HUES64 (cell line): ENCODE results near the gene AGMO.

Source experiments
- H3K27ac ChIP-seq: 2 replicates; pipeline ENCODE4 v1.7.0; 2013; ENCODE audit warnings: low read depth, low read length, inconsistent platforms
- H3K27me3 ChIP-seq: 2 replicates; pipeline ENCODE4 v1.6.1; 2013; ENCODE audit warnings: mild to moderate bottlenecking, low read length; ENCODE audit not compliant: insufficient read depth
- H3K36me3 ChIP-seq: 2 replicates; pipeline ENCODE4 v1.6.1; 2013; ENCODE audit warnings: mild to moderate bottlenecking, low read length; ENCODE audit not compliant: insufficient read depth
- H3K4me1 ChIP-seq: 2 replicates; pipeline ENCODE4 v1.6.1; 2013; ENCODE audit warnings: mild to moderate bottlenecking, low read length, moderate library complexity; ENCODE audit not compliant: insufficient read depth
- H3K4me3 ChIP-seq: 2 replicates; pipeline ENCODE4 v1.5.1; 2013; ENCODE audit warnings: mild to moderate bottlenecking, low read length, moderate library complexity
- H3K9ac ChIP-seq: 2 replicates; pipeline ENCODE4 v1.6.1; 2013; ENCODE audit warnings: mild to moderate bottlenecking, low read depth, low read length
- H3K9me3 ChIP-seq: 2 replicates; pipeline ENCODE4 v1.6.1; 2013; ENCODE audit warnings: low read depth, low read length; ENCODE audit not compliant: insufficient read depth
- WGBS: fragments of 150-250, 120-280 bp; methylation state at CpG from one replicate; pipeline ENCODE4 v1.1.7; 2013; ENCODE audit warnings: missing lambda C conversion rate; 5-methylcytosine and 5-hydroxymethylcytosine counted together

The AGMO gene

DNA sequence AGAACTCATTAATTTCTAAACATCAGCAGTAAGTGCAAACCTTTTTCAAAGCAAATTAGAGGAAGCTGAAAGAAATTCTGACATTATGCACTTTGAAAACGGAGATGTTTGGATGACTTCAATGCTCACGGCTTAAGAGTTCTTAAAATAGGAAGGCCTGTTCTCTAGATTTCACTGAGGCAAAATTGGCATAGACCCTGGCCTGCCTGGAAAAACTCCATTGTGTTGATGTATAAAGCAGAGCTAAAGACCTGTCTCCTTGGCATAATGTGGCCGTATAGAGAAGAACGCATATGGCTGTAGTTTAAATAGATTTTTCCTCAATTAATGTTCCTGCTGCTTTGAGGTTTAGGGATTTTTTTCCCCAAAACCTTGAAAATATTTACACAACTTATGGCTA is 24.5 kb upstream of the AGMO start:
- Histone ChIP-seq H3K36me3 (no peaks in the 10 kb centered on the region), H3K27me3 (no peaks in the 10 kb centered on the region), H3K4me3 (no peak overlapping the region), H3K4me1 (no peaks in the 10 kb centered on the region), H3K9ac (no peak overlapping the region), H3K9me3 (peaks cover 26% of the 10 kb centered on the region), H3K27ac (no peak overlapping the region)
- WGBS, result 96% methylated on average over 4 of the region's 4 CpGs

DNA sequence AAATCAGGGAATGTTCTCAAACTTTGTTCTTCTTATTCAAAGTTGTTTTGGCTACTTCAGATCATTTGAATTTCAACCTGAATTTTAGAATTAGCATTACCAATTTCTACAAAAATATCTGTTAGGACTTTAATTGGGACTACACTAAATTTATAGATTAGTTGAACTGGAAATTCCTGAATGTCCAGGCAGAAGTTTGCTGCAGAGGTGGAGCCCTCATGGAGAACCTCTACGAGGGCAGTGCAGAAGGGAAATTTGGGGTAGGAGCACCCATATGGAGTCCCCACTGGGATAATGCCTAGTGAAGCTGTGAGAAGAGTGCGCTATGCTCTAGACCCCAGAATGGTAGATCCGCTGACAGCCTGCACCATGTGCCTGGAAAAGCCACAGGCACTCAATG is 22.8 kb upstream of the AGMO start:
- WGBS, result 93% methylated on average over 3 of the region's 3 CpGs
- no peak overlapping the region for H3K27ac ChIP-seq
- H3K4me3 ChIP-seq, result no peak overlapping the region
- H3K36me3 ChIP-seq, result no peaks in the 10 kb centered on the region
- H3K9ac ChIP-seq, result no peak overlapping the region
- peaks cover 26% of the 10 kb centered on the region for H3K9me3 ChIP-seq
- no peaks in the 10 kb centered on the region for H3K4me1 ChIP-seq
- no peaks in the 10 kb centered on the region for H3K27me3 ChIP-seq

GRCh38 chr7:15582773-15583172 is 21.0 kb upstream of the AGMO start:
- no peak overlapping the region for H3K27ac ChIP-seq
- H3K9me3 ChIP-seq, result peaks cover 26% of the 10 kb centered on the region
- H3K4me1 ChIP-seq, result no peaks in the 10 kb centered on the region
- WGBS, result 96% methylated on average over 1 of the region's 1 CpG
- H3K9ac ChIP-seq, result no peak overlapping the region
- H3K27me3 ChIP-seq, result no peaks in the 10 kb centered on the region
- H3K36me3 ChIP-seq, result no peaks in the 10 kb centered on the region
- no peak overlapping the region for H3K4me3 ChIP-seq

GRCh38 chr7:15581352-15581951 is 19.6 kb upstream of the AGMO start:
- Histone ChIP-seq H3K36me3 (no peaks in the 10 kb centered on the region), H3K27ac (no peak overlapping the region), H3K9ac (no peak overlapping the region), H3K4me3 (no peak overlapping the region), H3K27me3 (no peaks in the 10 kb centered on the region), H3K9me3 (peaks cover 26% of the 10 kb centered on the region), H3K4me1 (no peaks in the 10 kb centered on the region)
- WGBS, result 91% methylated on average over 2 of the region's 3 CpGs

- H3K27me3 ChIP-seq, result no peaks in the 10 kb centered on the region
- no peak overlapping the region for H3K4me3 ChIP-seq
- no peak overlapping the region for H3K9ac ChIP-seq
- H3K27ac ChIP-seq, result no peak overlapping the region
- 93% methylated on average over 3 of the region's 3 CpGs for WGBS
- no peaks in the 10 kb centered on the region for H3K36me3 ChIP-seq
- no peaks in the 10 kb centered on the region for H3K4me1 ChIP-seq
- H3K9me3 ChIP-seq, result peaks cover 19% of the 10 kb centered on the region
Observed at GRCh38 chr7:15580604-15581351, 19.0 kb upstream of the AGMO start.

GRCh38 chr7:15577600-15577999 is 15.8 kb upstream of the AGMO start:
- whole genome bisulfite sequencing, result 100% methylated on average over 1 of the region's 2 CpGs
- H3K9me3 ChIP-seq, result no peaks in the 10 kb centered on the region
- H3K27ac ChIP-seq, result no peak overlapping the region

GRCh38 chr7:15571301-15571878 is 9.6 kb upstream of the AGMO start:
- Histone ChIP-seq H3K4me3 (no peak overlapping the region), H3K36me3 (no peaks in the 10 kb centered on the region), H3K27me3 (no peaks in the 10 kb centered on the region), H3K9ac (no peak overlapping the region), H3K4me1 (no peaks in the 10 kb centered on the region), H3K27ac (no peak overlapping the region), H3K9me3 (no peaks in the 10 kb centered on the region)
- WGBS, result 84% methylated on average over 3 of the region's 3 CpGs

More at GRCh38 chr7:15577600-15577999, 15.8 kb upstream of the AGMO start:
- Histone ChIP-seq H3K4me3 (no peak overlapping the region), H3K36me3 (no peaks in the 10 kb centered on the region), H3K4me1 (no peaks in the 10 kb centered on the region), H3K27me3 (no peaks in the 10 kb centered on the region), H3K9ac (no peak overlapping the region)

- Histone ChIP-seq H3K36me3 (no peaks in the 10 kb centered on the region), H3K27ac (no peak overlapping the region), H3K9me3 (no peaks in the 10 kb centered on the region), H3K4me1 (no peaks in the 10 kb centered on the region), H3K27me3 (no peaks in the 10 kb centered on the region), H3K9ac (no peak overlapping the region), H3K4me3 (no peak overlapping the region)
- 95% methylated on average over 2 of the region's 2 CpGs for WGBS
Observed at GRCh38 chr7:15567652-15568051, 5.8 kb upstream of the AGMO start.

GRCh38 chr7:15567036-15567435 is 5.2 kb upstream of the AGMO start:
- no peak overlapping the region for H3K27ac ChIP-seq
- no peaks in the 10 kb centered on the region for H3K9me3 ChIP-seq
- WGBS, result 96% methylated on average over 2 of the region's 3 CpGs

DNA sequence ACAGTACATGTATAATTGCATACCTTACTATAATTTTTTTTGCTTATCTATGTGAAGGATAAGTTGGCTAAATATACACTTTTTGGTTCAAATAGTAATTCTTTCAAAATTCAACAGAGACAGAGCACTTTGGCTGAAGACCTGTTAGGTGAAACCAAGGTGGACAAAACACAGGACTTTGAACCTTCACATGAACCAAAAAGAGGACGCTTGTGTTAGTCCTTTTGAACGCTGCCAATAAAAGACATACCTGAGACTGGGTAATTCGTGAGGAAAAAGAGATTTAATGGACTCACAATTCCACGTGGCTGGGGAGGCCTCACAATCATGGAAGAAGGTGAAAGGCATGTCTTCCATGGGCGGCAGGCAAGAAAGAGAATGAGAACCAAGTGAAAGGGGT is 4.7 kb upstream of the AGMO start:
- H3K9ac ChIP-seq, result no peak overlapping the region
- WGBS, result 93% methylated on average over 5 of the region's 5 CpGs
- no peak overlapping the region for H3K27ac ChIP-seq
- H3K27me3 ChIP-seq, result no peaks in the 10 kb centered on the region
- no peaks in the 10 kb centered on the region; the same call in 1 of the 2 replicates for H3K4me1 ChIP-seq
- no peaks in the 10 kb centered on the region for H3K9me3 ChIP-seq
- H3K36me3 ChIP-seq, result no peaks in the 10 kb centered on the region
- H3K4me3 ChIP-seq, result no peak overlapping the region

More at GRCh38 chr7:15567036-15567435, 5.2 kb upstream of the AGMO start:
- H3K36me3 ChIP-seq, result no peaks in the 10 kb centered on the region
- H3K27me3 ChIP-seq, result no peaks in the 10 kb centered on the region
- no peak overlapping the region for H3K4me3 ChIP-seq
- no peaks in the 10 kb centered on the region; the same call in 1 of the 2 replicates for H3K4me1 ChIP-seq
- no peak overlapping the region for H3K9ac ChIP-seq

DNA sequence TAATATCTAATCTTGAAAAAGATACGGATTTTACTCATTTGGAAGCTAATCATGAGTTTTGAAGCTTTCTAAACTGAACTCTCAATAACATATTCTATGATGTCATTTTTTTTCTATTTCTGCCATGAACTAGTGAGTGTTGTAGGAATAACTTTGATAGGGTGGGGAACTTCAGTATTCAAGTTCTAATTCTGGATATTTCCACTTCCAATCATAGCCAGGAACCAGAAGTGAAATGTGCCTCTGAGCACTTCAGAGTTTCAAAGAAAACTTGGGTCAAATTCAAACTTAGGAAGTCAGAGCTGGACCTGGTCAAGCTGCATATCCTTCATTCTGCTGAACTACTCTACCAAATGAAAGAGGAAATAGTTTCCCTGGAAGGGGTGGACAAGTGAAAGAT is 847 bp downstream of the AGMO start:
- H3K27ac ChIP-seq, result no peak overlapping the region
- no peaks in the 10 kb centered on the region for H3K9me3 ChIP-seq
- no peaks in the 10 kb centered on the region for H3K27me3 ChIP-seq
- WGBS, result no CpG with 5 or more reads among the region's 1 CpG
- H3K36me3 ChIP-seq, result no peaks in the 10 kb centered on the region
- peaks cover 5% of the 10 kb centered on the region; the same call in 1 of the 2 replicates for H3K4me1 ChIP-seq
- H3K9ac ChIP-seq, result no peak overlapping the region
- no peak overlapping the region for H3K4me3 ChIP-seq
